OCI-LY1 (cell line): ENCODE measurements around the gene PNLIPRP2.

Experiments used
- H2AFZ ChIP-seq: fragments of 200-600 bp; sonication (generic), shearing (Covaris generic); 2 replicates; pipeline ENCODE4 v1.6.0; 2014; ENCODE audit warnings: antibody characterized with exemption, mild to moderate bottlenecking, low read length
- H3F3A ChIP-seq: fragments of 200-600 bp; sonication (generic), shearing (Covaris generic); 2 replicates; pipeline ENCODE4 v1.6.0; 2014; ENCODE audit warnings: mild to moderate bottlenecking, antibody characterized with exemption, low read length, moderate library complexity; ENCODE audit not compliant: insufficient read depth
- H3K27ac ChIP-seq: fragments of 200-600 bp; sonication (generic); 2 replicates; pipeline ENCODE4 v1.5.1; 2014; ENCODE audit warnings: low read length, mixed run types, mild to moderate bottlenecking, low read depth; ENCODE audit not compliant: poor library complexity, severe bottlenecking
- H3K27me3 ChIP-seq: fragments of 200-600 bp; sonication (generic); 2 replicates; pipeline ENCODE4 v1.6.0; 2014; ENCODE audit warnings: antibody characterized with exemption, mild to moderate bottlenecking, low read length, moderate library complexity; ENCODE audit not compliant: insufficient read depth
- H3K36me3 ChIP-seq: fragments of 200-600 bp; sonication (generic); 2 replicates; pipeline ENCODE4 v1.6.1; 2014; ENCODE audit warnings: mild to moderate bottlenecking, antibody characterized with exemption, low read length, moderate library complexity, mixed read lengths; ENCODE audit not compliant: insufficient read depth
- H3K4me1 ChIP-seq: fragments of 200-600 bp; sonication (generic); 2 replicates; pipeline ENCODE4 v1.5.1; 2014; ENCODE audit warnings: mild to moderate bottlenecking, low read length, moderate library complexity; ENCODE audit not compliant: insufficient read depth, severe bottlenecking
- H3K4me2 ChIP-seq: fragments of 200-600 bp; sonication (generic), shearing (Covaris generic); 2 replicates; pipeline ENCODE4 v1.6.1; 2014; ENCODE audit warnings: low read length
- H3K4me3 ChIP-seq: fragments of 200-600 bp; sonication (generic); 2 replicates; pipeline ENCODE4 v1.5.1; 2014; ENCODE audit warnings: low read length, low read depth, mild to moderate bottlenecking, mixed read lengths; ENCODE audit not compliant: poor library complexity, severe bottlenecking
- H3K79me2 ChIP-seq: fragments of 200-600 bp; shearing (Covaris generic); 2 replicates; pipeline ENCODE4 v1.6.1; 2016; ENCODE audit warnings: mixed run types, low read length, mixed read lengths; ENCODE audit not compliant: insufficient read depth
- H3K9ac ChIP-seq: fragments of 200-600 bp; sonication (generic), shearing (Covaris generic); 2 replicates; pipeline ENCODE4 v1.6.1; 2014; ENCODE audit warnings: mild to moderate bottlenecking, low read length, mixed read lengths
- H3K9me2 ChIP-seq: fragments of 200-600 bp; sonication (generic), shearing (Covaris generic); 2 replicates; pipeline ENCODE4 v1.6.1; 2014; ENCODE audit warnings: low read depth, mild to moderate bottlenecking, low read length, mixed read lengths
- H3K9me3 ChIP-seq: fragments of 200-600 bp; shearing (Covaris generic); 2 replicates; pipeline ENCODE4 v1.6.1; 2014; ENCODE audit warnings: low read length, mixed read lengths
- H4K20me1 ChIP-seq: fragments of 200-600 bp; sonication (generic), shearing (Covaris generic); 2 replicates; pipeline ENCODE4 v1.6.0; 2016; ENCODE audit warnings: mild to moderate bottlenecking, low read length; ENCODE audit not compliant: insufficient read depth
- EZH2 ChIP-seq: fragments of 200-600 bp; sonication (generic), shearing (Covaris generic); IDR thresholded peaks from 2 replicates; pipeline ENCODE4 v1.8.0; 2017; ENCODE audit warnings: borderline replicate concordance, mixed run types, mild to moderate bottlenecking, antibody characterized with exemption, low read length, moderate library complexity, mixed read lengths
- TF ChIP-seq, protein P1 (sequence below): fragments of 200-600 bp; sonication (generic), shearing (Covaris generic); IDR thresholded peaks from 2 replicates; pipeline ENCODE4 v1.5.1; 2017; ENCODE audit warnings: mild to moderate bottlenecking, antibody characterized with exemption, low read length, moderate library complexity, mixed read lengths

Gene PNLIPRP2

DNA sequence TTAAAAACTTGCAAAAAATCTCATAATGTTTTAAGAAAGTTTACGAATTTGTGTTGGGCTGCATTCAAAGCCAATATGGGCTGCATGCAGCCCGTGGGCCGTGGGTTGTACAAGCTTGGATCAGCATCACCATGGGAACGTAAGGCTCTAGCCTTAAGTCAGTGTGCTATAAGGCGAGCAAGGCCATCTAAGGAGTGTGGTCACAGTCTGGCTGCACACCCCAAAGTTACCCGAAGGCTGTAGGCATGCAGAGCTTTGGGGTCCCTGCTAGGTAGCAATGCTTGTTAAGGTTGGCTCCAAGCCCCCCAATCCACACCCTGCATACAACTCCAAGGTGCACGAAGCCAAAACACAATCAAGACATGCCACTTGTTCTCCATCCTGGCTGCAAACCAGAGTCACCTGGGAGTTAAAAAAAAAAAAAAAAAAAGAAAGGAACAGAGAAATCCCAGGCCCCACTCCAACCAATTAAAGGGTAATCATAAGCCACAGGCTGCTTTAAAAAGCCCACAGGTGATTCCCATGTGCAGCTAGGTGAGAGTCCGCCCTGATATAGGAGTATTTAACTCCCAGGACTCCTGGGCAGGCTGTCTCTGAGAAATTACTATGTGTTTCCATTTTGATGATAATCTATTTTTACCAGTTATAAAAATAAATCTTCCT, 8.5 kb upstream of the PNLIPRP2 start:
- no peaks in the 10 kb centered on the region for H3K27me3 ChIP-seq
- no peaks in the 10 kb centered on the region for H3K4me1 ChIP-seq
- H3K4me2 ChIP-seq = no peak overlapping the region
- TF ChIP-seq EZH2 = no peak
- TF ChIP-seq, protein P1, sequence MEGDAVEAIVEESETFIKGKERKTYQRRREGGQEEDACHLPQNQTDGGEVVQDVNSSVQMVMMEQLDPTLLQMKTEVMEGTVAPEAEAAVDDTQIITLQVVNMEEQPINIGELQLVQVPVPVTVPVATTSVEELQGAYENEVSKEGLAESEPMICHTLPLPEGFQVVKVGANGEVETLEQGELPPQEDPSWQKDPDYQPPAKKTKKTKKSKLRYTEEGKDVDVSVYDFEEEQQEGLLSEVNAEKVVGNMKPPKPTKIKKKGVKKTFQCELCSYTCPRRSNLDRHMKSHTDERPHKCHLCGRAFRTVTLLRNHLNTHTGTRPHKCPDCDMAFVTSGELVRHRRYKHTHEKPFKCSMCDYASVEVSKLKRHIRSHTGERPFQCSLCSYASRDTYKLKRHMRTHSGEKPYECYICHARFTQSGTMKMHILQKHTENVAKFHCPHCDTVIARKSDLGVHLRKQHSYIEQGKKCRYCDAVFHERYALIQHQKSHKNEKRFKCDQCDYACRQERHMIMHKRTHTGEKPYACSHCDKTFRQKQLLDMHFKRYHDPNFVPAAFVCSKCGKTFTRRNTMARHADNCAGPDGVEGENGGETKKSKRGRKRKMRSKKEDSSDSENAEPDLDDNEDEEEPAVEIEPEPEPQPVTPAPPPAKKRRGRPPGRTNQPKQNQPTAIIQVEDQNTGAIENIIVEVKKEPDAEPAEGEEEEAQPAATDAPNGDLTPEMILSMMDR = no peak
- no peak overlapping the region for H3K9ac ChIP-seq
- H3K79me2 ChIP-seq = no peaks in the 10 kb centered on the region
- H3K9me3 ChIP-seq = no peaks in the 10 kb centered on the region
- no peak overlapping the region for H3K27ac ChIP-seq
- H3K4me3 ChIP-seq = no peak overlapping the region
- no peaks in the 10 kb centered on the region for H3K9me2 ChIP-seq
- H2AFZ ChIP-seq = no peak overlapping the region
- no peaks in the 10 kb centered on the region for H4K20me1 ChIP-seq
- H3F3A ChIP-seq = no peaks in the 10 kb centered on the region
- no peaks in the 10 kb centered on the region for H3K36me3 ChIP-seq

GRCh38 chr10:116613471-116613870, 7.3 kb upstream of the PNLIPRP2 start:
- TF ChIP-seq EZH2 = no peak
- TF ChIP-seq, protein P1 = no peak
- no peak overlapping the region for H2AFZ ChIP-seq

GRCh38 chr10:116614796-116615195, 6.0 kb upstream of the PNLIPRP2 start:
- Histone ChIP-seq H3K27ac (no peak overlapping the region), H3K36me3 (no peaks in the 10 kb centered on the region), H3K9ac (no peak overlapping the region)

More at GRCh38 chr10:116613471-116613870, 7.3 kb upstream of the PNLIPRP2 start:
- Histone ChIP-seq H3K4me2 (no peak overlapping the region), H4K20me1 (no peaks in the 10 kb centered on the region), H3K4me1 (no peaks in the 10 kb centered on the region), H3K9me3 (no peaks in the 10 kb centered on the region), H3K9ac (no peak overlapping the region), H3K36me3 (no peaks in the 10 kb centered on the region), H3K79me2 (no peaks in the 10 kb centered on the region), H3K27ac (no peak overlapping the region), H3K9me2 (no peaks in the 10 kb centered on the region), H3K27me3 (no peaks in the 10 kb centered on the region), H3F3A (no peaks in the 10 kb centered on the region), H3K4me3 (no peak overlapping the region)

More at GRCh38 chr10:116614796-116615195, 6.0 kb upstream of the PNLIPRP2 start:
- no peak overlapping the region for H2AFZ ChIP-seq
- no peaks in the 10 kb centered on the region for H3F3A ChIP-seq
- H3K9me3 ChIP-seq = no peaks in the 10 kb centered on the region
- no peak overlapping the region for H3K4me3 ChIP-seq
- H3K4me2 ChIP-seq = no peak overlapping the region
- H4K20me1 ChIP-seq = no peaks in the 10 kb centered on the region
- no peaks in the 10 kb centered on the region for H3K27me3 ChIP-seq
- no peak for TF ChIP-seq EZH2
- TF ChIP-seq, protein P1 = no peak
- no peaks in the 10 kb centered on the region for H3K9me2 ChIP-seq
- H3K79me2 ChIP-seq = no peaks in the 10 kb centered on the region
- H3K4me1 ChIP-seq = no peaks in the 10 kb centered on the region
